Fibroblast of lung (primary cell): ENCODE data around the gene CAPN10.

Experiments used
- CTCF ChIP-seq, 2 donors: IDR thresholded peaks in 1 of 2; conservative IDR thresholded peaks in 1 of 2; 1 replicate in 1 of 2; 2 replicates in 1 of 2; pipeline ENCODE4 v1.5.1; 2011 to 2012; ENCODE audit warnings: low read length in 2 of 2, control low read depth in 1 of 2, inconsistent platforms in 1 of 2, low read depth in 1 of 2, mild to moderate bottlenecking in 1 of 2
- EZH2 ChIP-seq: IDR thresholded peaks from 2 replicates; pipeline ENCODE4 v1.5.1; 2012; ENCODE audit warnings: low read length, control low read depth, mild to moderate bottlenecking; ENCODE audit errors: missing control alignments

GRCh38 chr2:240596080-240596460 lies 9.5 kb downstream of the CAPN10 start:
- TF ChIP-seq EZH2: no peak
- TF ChIP-seq CTCF (conservative IDR thresholded peaks at IDR 0.05 in 1 of 2, IDR thresholded peaks at IDR 0.05 in 1 of 2; ENCODE audit: low read depth in 1 of 2, low read length in 2 of 2): no peak
